WTC11 (cell line): ENCODE measurements around the gene ZBTB37. TPM values are rescaled to one million over a fixed set of nuclear protein-coding genes. Genes with fewer than 3 reads are reported as not detected.

Experiments
- ATAC-seq: fragments of 200-7000 bp; cut with Tn5 transposase; 2 replicates; pipeline ENCODE4 v1.10.0; 2021; ENCODE audit warnings: mild to moderate bottlenecking, moderate library complexity
- CTCF ChIA-PET: fragments of 300-600 bp; sonication (Branson Sonifier 250); formaldehyde crosslinking; loops from one replicate; lab custom pipeline; 2021; ENCODE audit warnings: antibody characterized with exemption; lab: Charles Lee
- POLR2A ChIA-PET: fragments of 350-600 bp; sonication (Branson Sonifier 250); formaldehyde crosslinking; loops from one replicate; lab custom pipeline; 2021; ENCODE audit warnings: antibody characterized with exemption; lab: Charles Lee
- DNase-seq: peaks from one replicate; pipeline ENCODE4 v3.0.0; 2021; ENCODE audit warnings: low spot score
- H3K27ac Mint-ChIP-seq: 2 replicates; pipeline ENCODE4 v1.8.0; 2021; ENCODE audit warnings: mixed read lengths
- H3K27me3 Mint-ChIP-seq: 2 replicates; pipeline ENCODE4 v1.8.0; 2021; ENCODE audit warnings: low read depth, mild to moderate bottlenecking, moderate library complexity, mixed read lengths
- H3K36me3 Mint-ChIP-seq: 2 replicates; pipeline ENCODE4 v1.8.0; 2021; ENCODE audit warnings: mixed read lengths
- H3K4me1 Mint-ChIP-seq: 2 replicates; pipeline ENCODE4 v1.8.0; 2022; ENCODE audit warnings: mixed read lengths
- H3K4me3 Mint-ChIP-seq: 2 replicates; pipeline ENCODE4 v1.8.0; 2021; ENCODE audit warnings: mild to moderate bottlenecking, moderate library complexity, mixed read lengths
- H3K9me3 Mint-ChIP-seq: 2 replicates; pipeline ENCODE4 v1.8.0; 2021; ENCODE audit warnings: mixed read lengths
- AFF4 ChIP-seq: sonication (generic); formaldehyde crosslinking; IDR thresholded peaks from 2 replicates; pipeline ENCODE4 v1.8.1; 2023; ENCODE audit warnings: mild to moderate bottlenecking, missing genetic modification reagents, borderline replicate concordance
- ARID4B ChIP-seq: sonication (generic); formaldehyde crosslinking; IDR thresholded peaks from 2 replicates; pipeline ENCODE4 v1.8.0; 2023; ENCODE audit warnings: missing genetic modification reagents, mild to moderate bottlenecking, borderline replicate concordance
- E2F4 ChIP-seq: sonication (generic); formaldehyde crosslinking; IDR thresholded peaks from 2 replicates; pipeline ENCODE4 v1.8.1; 2022; ENCODE audit warnings: low read depth, mild to moderate bottlenecking, moderate library complexity, missing genetic modification reagents, borderline replicate concordance
- FOXK1 ChIP-seq: sonication (generic); formaldehyde crosslinking; IDR thresholded peaks from 2 replicates; pipeline ENCODE4 v1.8.0; 2022; ENCODE audit warnings: mild to moderate bottlenecking, moderate library complexity, missing genetic modification reagents
- FOXP4 ChIP-seq: sonication (generic); formaldehyde crosslinking; IDR thresholded peaks from 2 replicates; pipeline ENCODE4 v1.8.0; 2022; ENCODE audit warnings: mild to moderate bottlenecking, missing genetic modification reagents
- RELA ChIP-seq: sonication (generic); formaldehyde crosslinking; IDR thresholded peaks from 2 replicates; pipeline ENCODE4 v1.8.1; 2022; ENCODE audit warnings: missing genetic modification reagents, mild to moderate bottlenecking, borderline replicate concordance
- SMAD3 ChIP-seq: sonication (generic); formaldehyde crosslinking; IDR thresholded peaks from 2 replicates; pipeline ENCODE4 v1.8.0; 2022; ENCODE audit warnings: missing genetic modification reagents, mild to moderate bottlenecking, borderline replicate concordance
- TEAD4 ChIP-seq: sonication (generic); formaldehyde crosslinking; IDR thresholded peaks from 2 replicates; pipeline ENCODE4 v1.8.0; 2022; ENCODE audit warnings: mild to moderate bottlenecking, missing genetic modification reagents
- TP53 ChIP-seq: sonication (generic); formaldehyde crosslinking; IDR thresholded peaks from 2 replicates; pipeline ENCODE4 v1.8.1; 2023; ENCODE audit warnings: mild to moderate bottlenecking, missing genetic modification reagents
- ZNF671 ChIP-seq: fragments of 250-450 bp; sonication (Bioruptor Pico); IDR thresholded peaks from 2 replicates; pipeline ENCODE4 v1.8.0; 2021; ENCODE audit warnings: mild to moderate bottlenecking
- total RNA-seq: library from RNA; stranded (reverse); gene quantifications from 3 replicates; pipeline ENCODE4 v1.2.3, GENCODE V29; 2021
- TF ChIP-seq, protein P1 (sequence below): fragments of 250-450 bp; sonication (Bioruptor Pico); IDR thresholded peaks from 2 replicates; pipeline ENCODE4 v1.8.0; 2021; ENCODE audit warnings: mild to moderate bottlenecking
- TF ChIP-seq, protein P2 (sequence below): sonication (generic); formaldehyde crosslinking; IDR thresholded peaks from 2 replicates; pipeline ENCODE4 v1.8.1; 2023; ENCODE audit warnings: mild to moderate bottlenecking, moderate library complexity, missing genetic modification reagents
- TF ChIP-seq, protein P3 (sequence below): sonication (generic); formaldehyde crosslinking; IDR thresholded peaks from 2 replicates; pipeline ENCODE4 v1.8.0; 2022; ENCODE audit warnings: mild to moderate bottlenecking, missing genetic modification reagents
- TF ChIP-seq, protein P4 (sequence below): sonication (generic); formaldehyde crosslinking; IDR thresholded peaks from 2 replicates; pipeline ENCODE4 v1.8.1; 2023; ENCODE audit warnings: mild to moderate bottlenecking, missing genetic modification reagents, moderate library complexity

Gene ZBTB37
- total RNA-seq, 1 experiment from 2014 or later, result 14.4 TPM

DNA sequence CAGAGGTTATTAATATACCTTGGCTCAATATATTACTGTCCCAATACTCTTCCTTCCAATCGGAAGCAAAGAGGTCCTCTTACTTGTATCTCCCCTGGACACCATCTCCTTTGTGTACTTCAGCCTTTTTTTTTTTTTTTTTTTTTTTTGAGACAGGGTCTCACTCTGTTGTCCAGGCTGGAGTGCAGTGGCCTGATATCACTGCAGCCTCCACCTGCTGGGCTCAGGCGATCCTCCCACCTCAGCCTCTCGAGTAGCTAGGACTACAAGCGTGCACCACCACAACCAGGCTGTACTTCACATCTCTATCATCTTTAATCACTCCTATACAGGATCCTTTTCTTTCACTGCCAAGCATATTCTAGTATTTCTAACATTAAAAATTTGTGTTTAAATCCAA lies 46.5 kb upstream of the ZBTB37 start:
- peaks cover 16% of the 10 kb centered on the region for H3K4me1 Mint-ChIP-seq
- H3K4me3 Mint-ChIP-seq, result no peak overlapping the region
- TF ChIP-seq TP53 (no peak), SMAD3 (no peak), AFF4 (CRISPR knock-in tag) (no peak), ZNF671 (CRISPR knock-in tag) (no peak), TEAD4 (CRISPR knock-in tag) (no peak), RELA (CRISPR knock-in tag) (no peak), FOXK1 (CRISPR knock-in tag) (no peak), ARID4B (CRISPR knock-in tag) (no peak), E2F4 (CRISPR knock-in tag) (no peak), FOXP4 (CRISPR knock-in tag) (no peak)
- TF ChIP-seq, protein P1, sequence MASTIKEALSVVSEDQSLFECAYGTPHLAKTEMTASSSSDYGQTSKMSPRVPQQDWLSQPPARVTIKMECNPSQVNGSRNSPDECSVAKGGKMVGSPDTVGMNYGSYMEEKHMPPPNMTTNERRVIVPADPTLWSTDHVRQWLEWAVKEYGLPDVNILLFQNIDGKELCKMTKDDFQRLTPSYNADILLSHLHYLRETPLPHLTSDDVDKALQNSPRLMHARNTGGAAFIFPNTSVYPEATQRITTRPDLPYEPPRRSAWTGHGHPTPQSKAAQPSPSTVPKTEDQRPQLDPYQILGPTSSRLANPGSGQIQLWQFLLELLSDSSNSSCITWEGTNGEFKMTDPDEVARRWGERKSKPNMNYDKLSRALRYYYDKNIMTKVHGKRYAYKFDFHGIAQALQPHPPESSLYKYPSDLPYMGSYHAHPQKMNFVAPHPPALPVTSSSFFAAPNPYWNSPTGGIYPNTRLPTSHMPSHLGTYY (CRISPR knock-in tag), result no peak
- TF ChIP-seq, protein P2, sequence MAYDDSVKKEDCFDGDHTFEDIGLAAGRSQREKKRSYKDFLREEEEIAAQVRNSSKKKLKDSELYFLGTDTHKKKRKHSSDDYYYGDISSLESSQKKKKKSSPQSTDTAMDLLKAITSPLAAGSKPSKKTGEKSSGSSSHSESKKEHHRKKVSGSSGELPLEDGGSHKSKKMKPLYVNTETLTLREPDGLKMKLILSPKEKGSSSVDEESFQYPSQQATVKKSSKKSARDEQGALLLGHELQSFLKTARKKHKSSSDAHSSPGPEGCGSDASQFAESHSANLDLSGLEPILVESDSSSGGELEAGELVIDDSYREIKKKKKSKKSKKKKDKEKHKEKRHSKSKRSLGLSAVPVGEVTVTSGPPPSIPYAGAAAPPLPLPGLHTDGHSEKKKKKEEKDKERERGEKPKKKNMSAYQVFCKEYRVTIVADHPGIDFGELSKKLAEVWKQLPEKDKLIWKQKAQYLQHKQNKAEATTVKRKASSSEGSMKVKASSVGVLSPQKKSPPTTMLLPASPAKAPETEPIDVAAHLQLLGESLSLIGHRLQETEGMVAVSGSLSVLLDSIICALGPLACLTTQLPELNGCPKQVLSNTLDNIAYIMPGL, result no peak
- TF ChIP-seq, protein P3, sequence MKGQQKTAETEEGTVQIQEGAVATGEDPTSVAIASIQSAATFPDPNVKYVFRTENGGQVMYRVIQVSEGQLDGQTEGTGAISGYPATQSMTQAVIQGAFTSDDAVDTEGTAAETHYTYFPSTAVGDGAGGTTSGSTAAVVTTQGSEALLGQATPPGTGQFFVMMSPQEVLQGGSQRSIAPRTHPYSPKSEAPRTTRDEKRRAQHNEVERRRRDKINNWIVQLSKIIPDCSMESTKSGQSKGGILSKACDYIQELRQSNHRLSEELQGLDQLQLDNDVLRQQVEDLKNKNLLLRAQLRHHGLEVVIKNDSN (CRISPR knock-in tag), result no peak
- TF ChIP-seq, protein P4, sequence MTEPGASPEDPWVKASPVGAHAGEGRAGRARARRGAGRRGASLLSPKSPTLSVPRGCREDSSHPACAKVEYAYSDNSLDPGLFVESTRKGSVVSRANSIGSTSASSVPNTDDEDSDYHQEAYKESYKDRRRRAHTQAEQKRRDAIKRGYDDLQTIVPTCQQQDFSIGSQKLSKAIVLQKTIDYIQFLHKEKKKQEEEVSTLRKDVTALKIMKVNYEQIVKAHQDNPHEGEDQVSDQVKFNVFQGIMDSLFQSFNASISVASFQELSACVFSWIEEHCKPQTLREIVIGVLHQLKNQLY, result no peak
- TF ChIP-seq, all 79 proteins: peak for 0
- ATAC-seq (no peak), DNase-seq (no peak)
- H3K27me3 Mint-ChIP-seq, result no peaks in the 10 kb centered on the region
- no peaks in the 10 kb centered on the region for H3K9me3 Mint-ChIP-seq
- ChIA-PET CTCF (no interaction called here), POLR2A (interaction anchor here (0.7 kb wide), 1 partner anchor 1820 kb away, joined by 4 read pairs; no protein-coding TSS in a partner anchor)
- peaks cover 31% of the 10 kb centered on the region for H3K36me3 Mint-ChIP-seq
- H3K27ac Mint-ChIP-seq, result no peak overlapping the region
